ENCODE results near the gene GFOD2.
A peak's percentile ranks its signal among the peaks of the same experiment; 100 is the strongest.
"Not testable (repeated sequence)": the region's sequence is repeated elsewhere in the genome, so short reads cannot be mapped to it uniquely, and the experiment has no call there.

Gene GFOD2

GRCh38 chr16:67699265-67699664 is 19.9 kb downstream of the GFOD2 start:
- no peak for DNase-seq

- no peak for DNase-seq
Measured at GRCh38 chr16:67697422-67698185, 21.5 kb downstream of the GFOD2 start.

GRCh38 chr16:67694611-67695010 is 24.5 kb downstream of the GFOD2 start:
- no peak for DNase-seq

- not testable (repeated sequence) for DNase-seq
Measured at GRCh38 chr16:67693517-67694285, 25.4 kb downstream of the GFOD2 start.

- DNase-seq, result no peak
Measured at GRCh38 chr16:67685388-67686112, 33.6 kb downstream of the GFOD2 start.

GRCh38 chr16:67683767-67684166 is 35.3 kb downstream of the GFOD2 start:
- DNase-seq, result no peak

- DNase-seq, result no peak
Measured at GRCh38 chr16:67679935-67680897, 38.9 kb downstream of the GFOD2 start.

- peak; percentile 7 for DNase-seq
Measured at GRCh38 chr16:67678354-67679023, 40.6 kb downstream of the GFOD2 start.

- no peak for DNase-seq
Measured at GRCh38 chr16:67677712-67678111, 41.4 kb downstream of the GFOD2 start.

GRCh38 chr16:67676939-67677338 is 42.2 kb downstream of the GFOD2 start:
- no peak for DNase-seq

- no peak for DNase-seq
Measured at GRCh38 chr16:67676516-67676915, 42.6 kb downstream of the GFOD2 start.

- no peak for DNase-seq
Measured at GRCh38 chr16:67675999-67676398, 43.1 kb downstream of the GFOD2 start.

GRCh38 chr16:67675579-67675935 is 43.6 kb downstream of the GFOD2 start:
- DNase-seq, result no peak

- DNase-seq, result peak; percentile 58
Measured at GRCh38 chr16:67674851-67675578, 44.1 kb downstream of the GFOD2 start.

GRCh38 chr16:67673712-67674580 is 45.2 kb downstream of the GFOD2 start:
- peak; percentile 73 for DNase-seq

- peak; percentile 28 for DNase-seq
Measured at GRCh38 chr16:67672739-67673662, 46.1 kb downstream of the GFOD2 start.

GRCh38 chr16:67672306-67672705 is 46.8 kb downstream of the GFOD2 start:
- no peak for DNase-seq

- DNase-seq, result no peak
Measured at GRCh38 chr16:67669499-67670101, 49.5 kb downstream of the GFOD2 start.
